ENCODE results near the gene PIGM.

DNA sequence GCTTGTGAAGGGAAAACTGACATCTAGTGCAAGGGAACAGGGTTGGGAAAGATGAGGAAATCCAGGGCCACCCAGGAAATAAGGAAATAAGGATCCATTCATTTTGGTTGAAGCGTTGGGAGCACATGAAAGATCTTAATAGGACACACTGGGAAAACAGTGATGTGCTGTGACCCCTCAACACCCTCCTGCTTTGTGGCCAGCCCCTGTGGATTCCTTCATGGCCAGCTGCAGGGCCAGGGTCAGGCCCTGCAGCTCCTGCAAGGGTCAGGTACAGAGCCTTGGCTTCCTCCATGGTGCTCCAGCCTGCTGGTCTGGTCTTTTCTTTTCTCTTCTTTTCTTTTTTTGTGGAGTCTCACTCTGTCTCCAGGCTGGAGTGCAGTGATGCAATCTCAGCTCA, 18.8 kb upstream of the PIGM start:
- TF ChIP-seq CREB1 (CRISPR knock-in tag; IDR thresholded peaks at IDR 0.05; ENCODE audit: low read depth), result no peak
- TF ChIP-seq, protein P1, sequence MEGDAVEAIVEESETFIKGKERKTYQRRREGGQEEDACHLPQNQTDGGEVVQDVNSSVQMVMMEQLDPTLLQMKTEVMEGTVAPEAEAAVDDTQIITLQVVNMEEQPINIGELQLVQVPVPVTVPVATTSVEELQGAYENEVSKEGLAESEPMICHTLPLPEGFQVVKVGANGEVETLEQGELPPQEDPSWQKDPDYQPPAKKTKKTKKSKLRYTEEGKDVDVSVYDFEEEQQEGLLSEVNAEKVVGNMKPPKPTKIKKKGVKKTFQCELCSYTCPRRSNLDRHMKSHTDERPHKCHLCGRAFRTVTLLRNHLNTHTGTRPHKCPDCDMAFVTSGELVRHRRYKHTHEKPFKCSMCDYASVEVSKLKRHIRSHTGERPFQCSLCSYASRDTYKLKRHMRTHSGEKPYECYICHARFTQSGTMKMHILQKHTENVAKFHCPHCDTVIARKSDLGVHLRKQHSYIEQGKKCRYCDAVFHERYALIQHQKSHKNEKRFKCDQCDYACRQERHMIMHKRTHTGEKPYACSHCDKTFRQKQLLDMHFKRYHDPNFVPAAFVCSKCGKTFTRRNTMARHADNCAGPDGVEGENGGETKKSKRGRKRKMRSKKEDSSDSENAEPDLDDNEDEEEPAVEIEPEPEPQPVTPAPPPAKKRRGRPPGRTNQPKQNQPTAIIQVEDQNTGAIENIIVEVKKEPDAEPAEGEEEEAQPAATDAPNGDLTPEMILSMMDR (conservative IDR thresholded peaks at IDR 0.05; ENCODE audit: low read depth in 2 of 2), result no peak
- TF ChIP-seq, protein P2, sequence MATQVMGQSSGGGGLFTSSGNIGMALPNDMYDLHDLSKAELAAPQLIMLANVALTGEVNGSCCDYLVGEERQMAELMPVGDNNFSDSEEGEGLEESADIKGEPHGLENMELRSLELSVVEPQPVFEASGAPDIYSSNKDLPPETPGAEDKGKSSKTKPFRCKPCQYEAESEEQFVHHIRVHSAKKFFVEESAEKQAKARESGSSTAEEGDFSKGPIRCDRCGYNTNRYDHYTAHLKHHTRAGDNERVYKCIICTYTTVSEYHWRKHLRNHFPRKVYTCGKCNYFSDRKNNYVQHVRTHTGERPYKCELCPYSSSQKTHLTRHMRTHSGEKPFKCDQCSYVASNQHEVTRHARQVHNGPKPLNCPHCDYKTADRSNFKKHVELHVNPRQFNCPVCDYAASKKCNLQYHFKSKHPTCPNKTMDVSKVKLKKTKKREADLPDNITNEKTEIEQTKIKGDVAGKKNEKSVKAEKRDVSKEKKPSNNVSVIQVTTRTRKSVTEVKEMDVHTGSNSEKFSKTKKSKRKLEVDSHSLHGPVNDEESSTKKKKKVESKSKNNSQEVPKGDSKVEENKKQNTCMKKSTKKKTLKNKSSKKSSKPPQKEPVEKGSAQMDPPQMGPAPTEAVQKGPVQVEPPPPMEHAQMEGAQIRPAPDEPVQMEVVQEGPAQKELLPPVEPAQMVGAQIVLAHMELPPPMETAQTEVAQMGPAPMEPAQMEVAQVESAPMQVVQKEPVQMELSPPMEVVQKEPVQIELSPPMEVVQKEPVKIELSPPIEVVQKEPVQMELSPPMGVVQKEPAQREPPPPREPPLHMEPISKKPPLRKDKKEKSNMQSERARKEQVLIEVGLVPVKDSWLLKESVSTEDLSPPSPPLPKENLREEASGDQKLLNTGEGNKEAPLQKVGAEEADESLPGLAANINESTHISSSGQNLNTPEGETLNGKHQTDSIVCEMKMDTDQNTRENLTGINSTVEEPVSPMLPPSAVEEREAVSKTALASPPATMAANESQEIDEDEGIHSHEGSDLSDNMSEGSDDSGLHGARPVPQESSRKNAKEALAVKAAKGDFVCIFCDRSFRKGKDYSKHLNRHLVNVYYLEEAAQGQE (IDR thresholded peaks at IDR 0.05; ENCODE audit: unreplicated experiment), result no peak
- no peak for TF ChIP-seq POLR2AphosphoS5 (IDR thresholded peaks at IDR 0.05; ENCODE audit: low read depth)
- no peak for TF ChIP-seq JUNB (IDR thresholded peaks at IDR 0.05; ENCODE audit: unreplicated experiment)
- TF ChIP-seq STAT1 (IDR thresholded peaks at IDR 0.05; ENCODE audit: unreplicated experiment), result no peak
- no peak for TF ChIP-seq EZH2 (IDR thresholded peaks at IDR 0.05; ENCODE audit: low read depth, unreplicated experiment)
- no peak for TF ChIP-seq ZNF114 (CRISPR knock-in tag; IDR thresholded peaks at IDR 0.05)
- TF ChIP-seq ZNF331 (CRISPR knock-in tag; IDR thresholded peaks at IDR 0.05; ENCODE audit: low read depth), result no peak
- TF ChIP-seq, protein P3, sequence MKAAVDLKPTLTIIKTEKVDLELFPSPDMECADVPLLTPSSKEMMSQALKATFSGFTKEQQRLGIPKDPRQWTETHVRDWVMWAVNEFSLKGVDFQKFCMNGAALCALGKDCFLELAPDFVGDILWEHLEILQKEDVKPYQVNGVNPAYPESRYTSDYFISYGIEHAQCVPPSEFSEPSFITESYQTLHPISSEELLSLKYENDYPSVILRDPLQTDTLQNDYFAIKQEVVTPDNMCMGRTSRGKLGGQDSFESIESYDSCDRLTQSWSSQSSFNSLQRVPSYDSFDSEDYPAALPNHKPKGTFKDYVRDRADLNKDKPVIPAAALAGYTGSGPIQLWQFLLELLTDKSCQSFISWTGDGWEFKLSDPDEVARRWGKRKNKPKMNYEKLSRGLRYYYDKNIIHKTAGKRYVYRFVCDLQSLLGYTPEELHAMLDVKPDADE (IDR thresholded peaks at IDR 0.05), result no peak

Data from GM23338 (cell line).